Brain microvascular endothelial cell (primary cell): Measurements from ENCODE around the gene GPR135.

Experiments
- DNase-seq: peaks from one replicate; pipeline ENCODE4 v3.0.0-alpha.2; 2020
- H3K27ac ChIP-seq: fragments of 250-450 bp; sonication (Bioruptor Pico); 2 replicates; pipeline ENCODE4 v1.5.1; 2020; ENCODE audit warnings: mild to moderate bottlenecking, moderate library complexity
- H3K27me3 ChIP-seq: fragments of 250-450 bp; sonication (Bioruptor Pico); replicated peaks from 2 replicates; pipeline ENCODE4 v1.5.1; 2020; ENCODE audit warnings: mild to moderate bottlenecking
- H3K36me3 ChIP-seq: fragments of 250-450 bp; sonication (Bioruptor Pico); replicated peaks from 2 replicates; pipeline ENCODE4 v1.5.1; 2020; ENCODE audit warnings: mild to moderate bottlenecking
- H3K4me3 ChIP-seq: 2 replicates; pipeline ENCODE4 v1.5.1; 2011; ENCODE audit warnings: low read depth, mild to moderate bottlenecking, control low read depth, low read length, moderate library complexity
- CTCF ChIP-seq: IDR thresholded peaks from 2 replicates; pipeline ENCODE4 v1.5.1; 2011; ENCODE audit warnings: low read depth, mild to moderate bottlenecking, moderate library complexity, low read length, control low read depth, inconsistent platforms; ENCODE audit errors: missing control alignments
- in situ Hi-C: cut with HindIII; loops from 2 replicates; pipeline ENCODE4 v1.10.0; 2017; ENCODE audit warnings: low sequenced_read_pairs, low pct_ligation_motif_present

The GPR135 gene

GRCh38 chr14:59507063-59507751 is 42.0 kb upstream of the GPR135 start:
- DNase-seq, result peak; percentile 64
- Histone ChIP-seq H3K4me3 (no peak overlapping the region), H3K36me3 (peaks cover 5% of the 10 kb centered on the region), H3K27me3 (no peaks in the 10 kb centered on the region), H3K27ac (no peak overlapping the region)
- in situ Hi-C loops, result no loop called here
- TF ChIP-seq CTCF, result peak; percentile 98

- TF ChIP-seq CTCF, result no peak
- peaks cover 10% of the 10 kb centered on the region for H3K36me3 ChIP-seq
- no peak overlapping the region for H3K27ac ChIP-seq
- in situ Hi-C loops, result no loop called here
- no peak for DNase-seq
- H3K27me3 ChIP-seq, result no peaks in the 10 kb centered on the region
- no peak overlapping the region for H3K4me3 ChIP-seq
Measured at GRCh38 chr14:59503256-59503655, 38.1 kb upstream of the GPR135 start.

- DNase-seq, result no peak
- no peak overlapping the region for H3K27ac ChIP-seq
- in situ Hi-C loops, result no loop called here
- no peaks in the 10 kb centered on the region for H3K27me3 ChIP-seq
- H3K36me3 ChIP-seq, result peaks cover 12% of the 10 kb centered on the region
- H3K4me3 ChIP-seq, result no peak overlapping the region
- no peak for TF ChIP-seq CTCF
Measured at GRCh38 chr14:59500732-59501131, 35.6 kb upstream of the GPR135 start.

GRCh38 chr14:59492384-59492783 is 27.2 kb upstream of the GPR135 start:
- no peak overlapping the region for H3K27ac ChIP-seq
- H3K4me3 ChIP-seq, result no peak overlapping the region
- TF ChIP-seq CTCF, result no peak
- H3K27me3 ChIP-seq, result no peaks in the 10 kb centered on the region
- in situ Hi-C loops, result no loop called here
- DNase-seq, result no peak
- peaks cover 41% of the 10 kb centered on the region for H3K36me3 ChIP-seq

GRCh38 chr14:59490756-59491155 is 25.6 kb upstream of the GPR135 start:
- Histone ChIP-seq H3K27ac (no peak overlapping the region), H3K4me3 (no peak overlapping the region), H3K36me3 (peaks cover 39% of the 10 kb centered on the region), H3K27me3 (no peaks in the 10 kb centered on the region)
- in situ Hi-C loops, result no loop called here
- no peak for DNase-seq
- TF ChIP-seq CTCF, result no peak

GRCh38 chr14:59484639-59485175 is 19.5 kb upstream of the GPR135 start:
- Histone ChIP-seq H3K27me3 (no peaks in the 10 kb centered on the region), H3K27ac (peak overlapping the region; percentile 93), H3K36me3 (peaks cover 11% of the 10 kb centered on the region), H3K4me3 (peak overlapping the region; percentile 90)
- in situ Hi-C loops, result no loop called here
- no peak for DNase-seq
- TF ChIP-seq CTCF, result no peak
